NB4 (cell line): Measurements from ENCODE around the gene BRAT1.

ENCODE experiments used
- DNase-seq: peaks from one replicate; pipeline ENCODE4 v3.0.0; 2010; ENCODE audit warnings: low read depth
- H3K4me3 ChIP-seq: one replicate; pipeline ENCODE4 v1.5.1; 2011; ENCODE audit warnings: mild to moderate bottlenecking, low read depth, low read length, moderate library complexity
- MAX ChIP-seq: IDR thresholded peaks from 2 replicates; pipeline ENCODE4 v1.6.1; 2011; ENCODE audit warnings: low read depth, low read length
- MYC ChIP-seq: IDR thresholded peaks from 2 replicates; pipeline ENCODE4 v1.6.1; 2011; ENCODE audit warnings: low read depth, low read length
- POLR2A ChIP-seq: IDR thresholded peaks from 2 replicates; pipeline ENCODE4 v1.6.1; 2011; ENCODE audit warnings: mild to moderate bottlenecking; ENCODE audit not compliant: insufficient read length; ENCODE audit errors: extremely low read depth
- TF ChIP-seq, protein P1 (sequence below): IDR thresholded peaks from one replicate; pipeline ENCODE4 v1.5.1; 2012; ENCODE audit warnings: low read depth, low read length

The BRAT1 gene

GRCh38 chr7:2503056-2503941 lies 52.0 kb downstream of the BRAT1 start:
- TF ChIP-seq MAX (no peak), MYC (no peak)
- TF ChIP-seq, protein P1, sequence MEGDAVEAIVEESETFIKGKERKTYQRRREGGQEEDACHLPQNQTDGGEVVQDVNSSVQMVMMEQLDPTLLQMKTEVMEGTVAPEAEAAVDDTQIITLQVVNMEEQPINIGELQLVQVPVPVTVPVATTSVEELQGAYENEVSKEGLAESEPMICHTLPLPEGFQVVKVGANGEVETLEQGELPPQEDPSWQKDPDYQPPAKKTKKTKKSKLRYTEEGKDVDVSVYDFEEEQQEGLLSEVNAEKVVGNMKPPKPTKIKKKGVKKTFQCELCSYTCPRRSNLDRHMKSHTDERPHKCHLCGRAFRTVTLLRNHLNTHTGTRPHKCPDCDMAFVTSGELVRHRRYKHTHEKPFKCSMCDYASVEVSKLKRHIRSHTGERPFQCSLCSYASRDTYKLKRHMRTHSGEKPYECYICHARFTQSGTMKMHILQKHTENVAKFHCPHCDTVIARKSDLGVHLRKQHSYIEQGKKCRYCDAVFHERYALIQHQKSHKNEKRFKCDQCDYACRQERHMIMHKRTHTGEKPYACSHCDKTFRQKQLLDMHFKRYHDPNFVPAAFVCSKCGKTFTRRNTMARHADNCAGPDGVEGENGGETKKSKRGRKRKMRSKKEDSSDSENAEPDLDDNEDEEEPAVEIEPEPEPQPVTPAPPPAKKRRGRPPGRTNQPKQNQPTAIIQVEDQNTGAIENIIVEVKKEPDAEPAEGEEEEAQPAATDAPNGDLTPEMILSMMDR = no peak
- H3K4me3 ChIP-seq = no peak overlapping the region
- no peak for DNase-seq

DNA sequence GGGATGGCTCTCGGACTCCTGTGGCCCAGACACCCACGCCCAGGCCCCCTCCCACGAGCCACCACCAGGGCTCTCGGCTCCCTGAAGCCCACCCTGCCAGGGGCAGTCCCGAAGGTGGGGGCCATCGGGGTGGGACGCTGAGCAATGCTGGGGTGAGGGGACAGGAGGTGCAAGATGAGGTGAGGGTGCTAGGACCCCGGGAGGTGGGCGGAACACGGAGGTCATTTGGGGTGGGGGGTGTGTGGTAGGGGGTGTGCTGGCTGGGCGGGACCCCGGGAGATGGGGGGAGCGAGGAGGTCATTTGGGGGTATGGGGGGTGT lies 52.7 kb downstream of the BRAT1 start:
- TF ChIP-seq POLR2A = no peak
- no peak for TF ChIP-seq MYC
- TF ChIP-seq, protein P1 = no peak
- no peak for TF ChIP-seq MAX
- H3K4me3 ChIP-seq = no peak overlapping the region
- DNase-seq = no peak

DNA sequence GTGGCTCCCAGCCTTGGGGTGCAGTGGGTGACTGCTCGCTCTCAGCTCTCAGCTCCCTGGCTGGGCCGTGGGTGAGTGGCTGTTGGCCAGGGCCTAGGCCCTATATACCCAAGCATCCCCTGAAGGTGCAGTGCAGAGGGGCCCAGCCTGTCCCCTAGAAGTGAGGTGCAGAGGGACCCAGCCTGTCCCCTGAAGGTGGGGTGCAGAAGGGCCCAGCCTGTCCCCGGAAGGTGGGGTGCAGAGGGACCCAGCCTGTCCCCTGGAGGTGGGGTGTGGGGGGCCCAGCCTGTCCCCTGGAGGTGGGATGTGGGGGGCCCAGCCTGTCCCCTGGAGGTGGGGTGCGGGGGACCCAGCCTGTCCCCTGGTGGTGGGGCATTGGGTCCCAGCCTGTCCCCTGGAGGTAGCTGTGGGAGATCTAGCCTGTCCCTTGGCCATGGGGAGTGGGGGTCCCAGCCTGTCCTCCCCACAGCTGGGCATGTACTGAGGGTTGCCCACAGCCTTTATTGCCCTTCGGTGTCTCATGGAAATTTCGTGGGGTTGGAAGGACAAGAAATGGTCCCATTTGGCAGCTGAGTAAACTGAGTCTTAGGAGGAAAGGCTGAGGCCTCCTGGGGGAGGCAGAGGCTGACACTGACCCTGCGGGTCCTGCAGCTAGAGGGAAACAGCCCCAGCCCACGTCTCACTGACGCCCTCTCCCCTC lies 53.2 kb downstream of the BRAT1 start:
- H3K4me3 ChIP-seq = no peak overlapping the region
- TF ChIP-seq, protein P1 = no peak
- TF ChIP-seq POLR2A (no peak), MAX (no peak), MYC (no peak)
- DNase-seq = no peak

- no peak for DNase-seq
- no peak overlapping the region for H3K4me3 ChIP-seq
- TF ChIP-seq, protein P1 = no peak
- TF ChIP-seq MAX (no peak), MYC (no peak), POLR2A (no peak)
Measured at GRCh38 chr7:2500701-2501100, 54.6 kb downstream of the BRAT1 start.

DNA sequence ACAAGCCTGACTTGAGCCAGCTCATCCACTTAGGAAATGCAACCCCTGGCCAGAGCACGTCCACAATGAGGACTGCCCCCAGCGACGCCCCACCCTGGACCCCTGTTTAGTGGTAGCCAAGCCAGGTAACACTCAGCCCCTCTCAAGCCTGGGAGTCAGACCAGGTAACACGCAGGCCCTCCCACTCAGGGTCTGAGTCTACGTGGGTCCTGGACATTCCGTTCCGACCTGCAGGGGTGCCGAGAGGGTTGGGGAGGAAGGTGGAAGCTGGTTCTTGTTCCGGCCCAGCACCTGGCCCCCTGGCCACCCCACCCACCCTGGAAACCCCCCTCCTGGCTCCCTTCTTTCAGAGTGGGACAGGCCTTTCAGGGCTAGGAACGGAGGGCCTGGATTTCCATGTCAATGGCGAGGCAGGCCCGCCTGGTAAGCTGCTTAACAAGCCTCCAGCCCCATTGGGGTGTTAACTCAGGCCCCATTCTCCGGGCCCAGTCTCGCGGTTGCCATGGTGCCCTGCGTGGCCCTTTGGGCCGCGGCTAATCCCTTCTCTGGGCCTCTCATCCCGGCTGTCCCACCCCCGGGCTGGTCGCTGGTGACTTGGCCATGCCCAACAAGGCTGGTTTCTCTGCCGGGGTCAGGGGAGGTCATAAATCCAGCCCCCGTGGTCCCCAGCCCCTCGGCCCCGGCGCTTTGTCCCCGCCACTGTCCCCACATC lies 55.4 kb downstream of the BRAT1 start:
- TF ChIP-seq MYC (no peak), MAX (no peak), POLR2A (no peak)
- TF ChIP-seq, protein P1 = no peak
- H3K4me3 ChIP-seq = no peak overlapping the region
- DNase-seq = no peak
